ENCODE results near the gene SOCS6. TPM values are rescaled to one million over a fixed set of nuclear protein-coding genes. Genes with fewer than 3 reads are reported as not detected.

Gene SOCS6
- total and polyA plus RNA-seq, 2 experiments from 2014 or later, result 14.4 to 35.3 TPM

GRCh38 chr18:70289351-70290312 lies 787 bp downstream of the SOCS6 start:
- Histone ChIP-seq H2AFZ (peak overlapping the region; percentile 77), H3K79me2 (peaks cover 51% of the 10 kb centered on the region), H3K9me3 (ENCODE audit: low read depth) (no peaks in the 10 kb centered on the region), H3K27me3 (no peaks in the 10 kb centered on the region), H3K4me3 (peak overlapping the region; percentile 89), H4K20me1 (ENCODE audit: insufficient read depth, poor library complexity, severe bottlenecking) (peaks cover 42% of the 10 kb centered on the region), H3K4me1 (ENCODE audit: insufficient read depth) (peaks cover 27% of the 10 kb centered on the region), H3K9me2 (replicated peaks; ENCODE audit: insufficient read depth) (no peaks in the 10 kb centered on the region), H3K36me3 (replicated peaks; ENCODE audit: insufficient read depth, low read depth) (no peaks in the 10 kb centered on the region), H3K27ac (peak overlapping the region; percentile 97), H3K4me2 (peak overlapping the region; percentile 77)
- peak; percentile 77 for DNase-seq (ENCODE audit: low spot score)
- WGBS (ENCODE audit: low lambda C conversion rate, missing lambda C conversion rate), result 1% methylated on average over 39 of the region's 87 CpGs
- TF ChIP-seq EZH2phosphoT487 (IDR thresholded peaks at IDR 0.05; ENCODE audit: low read depth, severe bottlenecking, unreplicated experiment), result no peak
- no peak for TF ChIP-seq CTCF (IDR thresholded peaks at IDR 0.05; ENCODE audit: poor library complexity)
- no peak for TF ChIP-seq EZH2 (IDR thresholded peaks at IDR 0.05; ENCODE audit: borderline replicate concordance)

- no peak for DNase-seq (ENCODE audit: low spot score)
- TF ChIP-seq EZH2 (IDR thresholded peaks at IDR 0.05; ENCODE audit: borderline replicate concordance), result no peak
- no peak for TF ChIP-seq CTCF (IDR thresholded peaks at IDR 0.05; ENCODE audit: poor library complexity)
- no peak for TF ChIP-seq EZH2phosphoT487 (IDR thresholded peaks at IDR 0.05; ENCODE audit: low read depth, severe bottlenecking, unreplicated experiment)
- Histone ChIP-seq H3K4me2 (peak overlapping the region; percentile 77), H2AFZ (no peak overlapping the region), H3K36me3 (replicated peaks; ENCODE audit: insufficient read depth, low read depth) (no peaks in the 10 kb centered on the region), H3K4me3 (peak overlapping the region; percentile 86), H3K27ac (peak overlapping the region; percentile 97), H4K20me1 (ENCODE audit: insufficient read depth, poor library complexity, severe bottlenecking) (peaks cover 50% of the 10 kb centered on the region), H3K4me1 (ENCODE audit: insufficient read depth) (peaks cover 28% of the 10 kb centered on the region), H3K27me3 (no peaks in the 10 kb centered on the region), H3K9me3 (ENCODE audit: low read depth) (no peaks in the 10 kb centered on the region), H3K79me2 (peaks cover 61% of the 10 kb centered on the region), H3K9me2 (replicated peaks; ENCODE audit: insufficient read depth) (no peaks in the 10 kb centered on the region)
- 47% methylated on average over 11 of the region's 11 CpGs for WGBS (ENCODE audit: low lambda C conversion rate, missing lambda C conversion rate)
Measured at GRCh38 chr18:70290482-70291294, 1.8 kb downstream of the SOCS6 start.

- Histone ChIP-seq H3K27ac (peak overlapping the region; percentile 97), H2AFZ (no peak overlapping the region), H3K4me1 (ENCODE audit: insufficient read depth) (peaks cover 28% of the 10 kb centered on the region), H3K4me3 (no peak overlapping the region), H3K27me3 (no peaks in the 10 kb centered on the region), H4K20me1 (ENCODE audit: insufficient read depth, poor library complexity, severe bottlenecking) (peaks cover 56% of the 10 kb centered on the region), H3K36me3 (replicated peaks; ENCODE audit: insufficient read depth, low read depth) (no peaks in the 10 kb centered on the region), H3K9me2 (replicated peaks; ENCODE audit: insufficient read depth) (no peaks in the 10 kb centered on the region), H3K79me2 (peaks cover 67% of the 10 kb centered on the region), H3K4me2 (peak overlapping the region; percentile 77), H3K9me3 (ENCODE audit: low read depth) (no peaks in the 10 kb centered on the region)
- TF ChIP-seq EZH2phosphoT487 (IDR thresholded peaks at IDR 0.05; ENCODE audit: low read depth, severe bottlenecking, unreplicated experiment), result no peak
- TF ChIP-seq EZH2 (IDR thresholded peaks at IDR 0.05; ENCODE audit: borderline replicate concordance), result no peak
- no peak for TF ChIP-seq CTCF (IDR thresholded peaks at IDR 0.05; ENCODE audit: poor library complexity)
- WGBS (ENCODE audit: low lambda C conversion rate, missing lambda C conversion rate), result 81% methylated on average over 2 of the region's 2 CpGs
- DNase-seq (ENCODE audit: low spot score), result no peak
Measured at GRCh38 chr18:70291295-70291574, 2.4 kb downstream of the SOCS6 start.
